Activated CD4-positive, CD25-positive, alpha-beta regulatory T cell (primary cell): Measurements from ENCODE around the gene STK16.
"Not testable (repeated sequence)": the region's sequence is repeated elsewhere in the genome, so short reads cannot be mapped to it uniquely, and the experiment has no call there.

Experiments used
- DNase-seq, 4 experiments: peaks; one replicate each; lab custom pipeline; 2025; lab: John Stamatoyannopoulos, UW

The STK16 gene

DNA sequence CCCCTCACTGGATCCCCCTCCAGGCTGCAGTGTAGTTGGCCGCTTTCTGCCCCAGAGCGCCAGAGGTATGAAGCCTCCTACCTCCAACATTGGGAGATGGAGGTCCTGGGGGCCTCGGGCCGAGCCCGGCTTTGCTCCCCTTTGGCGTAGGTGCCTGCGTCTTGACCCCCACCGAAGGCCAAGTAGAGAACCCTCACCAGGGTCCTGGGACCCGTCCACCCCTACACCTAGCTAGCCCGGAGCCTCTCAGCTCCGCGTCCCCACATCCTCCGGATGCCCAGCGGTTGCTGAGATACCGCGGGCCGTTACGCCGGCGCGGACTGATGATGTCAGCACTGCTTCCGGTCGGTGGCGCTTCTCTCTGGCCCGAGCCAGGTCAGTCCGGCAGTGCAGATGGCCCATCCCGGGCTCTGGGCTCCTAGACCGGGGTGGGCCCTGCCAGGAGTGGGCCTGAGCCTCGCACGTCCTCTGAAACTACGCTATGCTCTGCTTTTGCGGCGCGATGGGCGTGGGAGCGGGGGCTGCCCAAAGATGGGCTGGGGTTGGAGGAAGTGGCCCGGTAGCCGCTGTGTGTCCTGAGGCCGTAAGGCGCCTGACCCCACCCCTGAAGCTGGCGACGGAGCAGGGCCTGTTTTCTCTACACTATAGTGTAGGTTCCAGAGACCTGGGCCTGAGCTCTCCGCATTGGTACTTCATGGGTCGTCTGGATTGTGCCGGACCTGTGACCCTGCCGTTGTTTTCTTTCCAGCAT lies at the start of gene STK16, which contains the start of gene GLB1L:
Gene STK16, plus strand, starts transcription at position 332 of the 751 bp plus-strand sequence. CDS start 521 bp downstream, outside the sequence.
Gene GLB1L, minus strand, starts transcription at position 297 of the 751 bp plus-strand sequence. CDS start 1,871 bp downstream, outside the sequence.
- peak; percentile 80 to 87 (median 82) for DNase-seq

GRCh38 chr2:219197388-219197787 lies 47.9 kb upstream of the STK16 start:
- no peak for DNase-seq

DNA sequence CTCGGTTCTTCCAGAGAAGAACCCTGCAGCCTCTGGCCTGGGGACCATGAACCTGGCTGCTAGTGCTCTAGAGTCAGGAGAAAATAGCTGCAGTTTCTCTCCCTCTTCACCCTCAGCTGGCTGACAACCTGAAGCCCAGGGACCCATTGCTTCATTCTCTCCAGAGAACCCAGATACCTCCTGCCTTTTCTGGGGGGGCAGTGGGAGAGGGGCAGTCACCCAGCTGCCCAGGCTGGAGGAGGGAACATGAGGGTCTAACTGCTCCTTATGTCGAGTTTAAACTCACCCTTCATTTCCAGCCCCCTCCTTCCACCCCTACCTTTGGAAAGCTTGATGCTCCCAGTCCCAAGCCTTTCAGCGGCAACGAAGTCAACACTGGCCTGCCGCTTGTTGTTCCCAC lies 46.3 kb upstream of the STK16 start:
- no peak for DNase-seq

GRCh38 chr2:219199470-219200211 lies 45.6 kb upstream of the STK16 start:
- no peak for DNase-seq

- not testable (repeated sequence) for DNase-seq
These were observed 44.6 kb upstream of the STK16 start for GRCh38 chr2:219200502-219201326.

- not testable (repeated sequence) for DNase-seq
These were observed 43.9 kb upstream of the STK16 start for GRCh38 chr2:219201331-219201730.

DNA sequence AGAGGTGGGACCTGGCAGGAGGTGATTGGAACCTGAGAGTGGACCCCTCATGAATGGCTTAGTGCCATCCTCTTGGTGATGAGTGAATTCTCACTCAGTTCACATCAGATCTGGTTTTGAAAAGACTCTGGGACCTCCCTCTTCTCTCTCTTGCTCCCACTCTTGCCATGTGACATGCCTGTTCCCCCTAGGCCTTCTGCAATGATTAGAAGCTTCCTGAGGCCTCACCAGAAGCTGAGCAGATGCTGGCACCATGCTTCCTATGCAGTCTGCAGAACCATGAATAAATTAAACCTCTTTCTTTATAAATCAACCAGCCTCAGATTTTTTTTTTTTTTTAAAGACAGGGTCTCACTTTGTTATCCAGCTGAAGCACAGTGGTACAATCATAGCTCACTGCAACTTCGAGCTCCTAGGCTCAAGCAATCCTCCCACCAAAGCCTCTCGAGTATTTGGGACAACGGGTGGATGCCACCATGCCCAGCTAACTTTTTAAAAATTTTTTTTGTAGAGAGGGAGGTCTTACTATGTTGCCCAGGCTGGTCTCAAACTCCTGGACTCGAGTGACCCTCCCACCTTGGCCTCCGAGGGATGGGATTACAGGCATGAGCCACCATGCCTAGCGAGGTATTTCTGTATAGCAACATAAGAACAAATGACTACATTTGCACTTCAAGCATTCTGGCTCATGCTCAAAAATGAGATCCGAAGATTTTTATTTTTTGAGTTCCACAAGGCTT lies 40.7 kb upstream of the STK16 start:
- DNase-seq, result no peak

DNA sequence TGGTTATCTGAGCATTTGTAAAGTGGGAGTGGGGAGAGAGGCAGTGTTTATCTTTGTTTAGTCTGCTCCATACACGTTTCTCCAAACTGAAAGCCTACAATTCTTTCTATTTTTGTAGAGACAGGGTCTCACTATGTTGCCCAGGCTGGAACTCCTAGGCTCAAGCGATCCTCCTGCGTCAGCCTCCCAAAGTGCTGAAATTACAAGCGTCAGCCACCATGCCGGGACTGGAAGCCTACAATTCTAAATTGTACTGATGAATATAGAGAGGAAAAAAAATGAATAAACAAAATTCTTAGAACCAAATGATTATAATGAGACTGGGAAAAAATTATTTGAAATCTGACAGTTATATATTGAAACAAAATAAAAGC lies 40.1 kb upstream of the STK16 start:
- DNase-seq, result no peak

DNA sequence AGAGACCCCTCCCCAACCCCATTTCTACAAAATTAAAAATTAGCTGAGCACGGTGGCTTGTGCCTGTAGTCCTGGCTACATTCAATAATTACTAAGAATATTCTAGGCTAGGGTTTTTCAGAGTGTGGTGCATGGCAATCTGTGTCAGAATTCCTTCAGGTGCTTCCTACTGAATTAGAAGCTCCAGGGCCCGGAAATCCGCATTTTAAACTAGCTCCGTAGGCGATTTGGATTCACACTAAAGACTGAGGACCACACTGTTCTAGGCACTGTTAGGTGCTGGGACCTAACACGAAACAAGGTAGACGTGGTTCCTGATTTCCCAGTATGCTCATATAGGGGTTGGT lies 39.3 kb upstream of the STK16 start:
- DNase-seq, result no peak

- DNase-seq, result peak; percentile 89 to 96 (median 94)
These were observed 38.7 kb upstream of the STK16 start, which contains the start of gene ZFAND2B for GRCh38 chr2:219206328-219207133. ZFAND2B (plus strand) TSS chr2:219206782; CDS start chr2:219206988, 206 bp downstream.

DNA sequence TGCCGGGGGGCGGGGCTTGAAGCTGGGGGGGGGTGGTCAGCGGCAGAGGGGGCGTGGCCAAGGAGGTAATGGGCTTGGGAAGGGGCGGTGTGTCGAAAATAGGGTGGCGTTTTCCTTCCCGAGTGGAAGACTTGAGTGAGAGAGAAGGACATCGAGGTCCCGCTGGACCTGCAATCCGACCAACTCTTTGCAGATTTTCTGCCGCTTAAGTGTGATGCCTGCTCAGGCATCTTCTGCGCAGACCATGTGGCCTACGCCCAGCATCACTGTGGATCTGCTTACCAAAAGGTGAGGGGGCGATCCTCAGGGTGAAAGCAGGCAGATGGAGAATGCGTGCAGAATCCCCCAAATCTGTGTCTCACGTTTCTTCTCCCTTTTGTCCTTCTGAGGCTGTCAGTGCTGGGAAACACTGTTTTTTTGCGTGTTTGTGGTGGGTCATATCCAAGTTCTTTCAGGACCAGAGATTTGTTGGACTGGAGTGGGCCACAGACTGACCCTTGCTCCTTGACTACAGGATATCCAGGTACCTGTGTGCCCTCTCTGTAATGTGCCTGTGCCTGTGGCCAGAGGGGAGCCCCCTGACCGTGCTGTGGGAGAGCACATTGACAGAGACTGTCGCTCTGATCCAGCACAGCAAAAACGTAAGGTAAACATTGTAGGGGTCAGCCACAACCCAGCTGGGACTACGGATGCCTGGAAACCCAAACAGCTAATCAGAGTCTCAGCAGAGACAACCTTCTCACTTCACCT lies 38.0 kb upstream of the STK16 start:
- DNase-seq, result no peak

DNA sequence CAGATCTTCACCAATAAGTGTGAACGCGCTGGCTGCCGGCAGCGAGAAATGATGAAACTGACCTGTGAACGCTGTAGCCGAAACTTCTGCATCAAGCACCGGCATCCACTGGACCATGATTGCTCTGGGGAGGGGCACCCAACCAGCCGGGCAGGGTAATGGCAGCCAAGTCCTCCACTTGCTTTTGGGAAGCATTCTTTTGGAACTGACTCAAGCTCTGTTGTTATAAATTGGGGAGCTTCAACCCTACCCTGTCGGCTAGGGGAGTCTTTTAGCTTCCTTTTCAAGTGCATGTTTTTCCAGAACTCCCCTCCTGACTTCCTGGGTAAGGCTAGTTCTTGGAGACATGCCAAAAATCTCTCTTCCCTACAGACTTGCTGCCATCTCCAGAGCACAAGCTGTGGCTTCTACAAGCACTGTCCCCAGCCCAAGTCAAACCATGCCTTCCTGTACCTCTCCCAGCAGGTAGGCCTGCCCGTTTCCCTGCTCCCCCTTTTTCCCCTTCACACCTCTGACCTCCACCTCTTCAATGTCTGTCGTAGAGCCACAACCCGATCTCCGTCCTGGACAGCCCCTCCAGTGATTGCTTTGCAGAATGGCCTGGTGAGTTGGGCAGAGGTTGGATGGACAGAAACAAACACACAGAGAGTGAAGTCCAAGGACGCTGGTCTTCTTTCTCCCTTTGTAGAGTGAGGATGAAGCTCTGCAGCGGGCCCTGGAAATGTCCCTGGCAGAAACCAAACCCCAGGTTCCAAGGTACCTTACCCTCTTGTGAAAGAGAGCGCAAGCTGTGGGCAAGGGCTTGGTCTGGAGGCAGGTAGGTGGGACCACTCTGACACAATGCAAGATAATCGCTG lies 37.2 kb upstream of the STK16 start:
- no peak for DNase-seq

- DNase-seq, result no peak
These were observed 35.8 kb upstream of the STK16 start for GRCh38 chr2:219209236-219210195.

DNA sequence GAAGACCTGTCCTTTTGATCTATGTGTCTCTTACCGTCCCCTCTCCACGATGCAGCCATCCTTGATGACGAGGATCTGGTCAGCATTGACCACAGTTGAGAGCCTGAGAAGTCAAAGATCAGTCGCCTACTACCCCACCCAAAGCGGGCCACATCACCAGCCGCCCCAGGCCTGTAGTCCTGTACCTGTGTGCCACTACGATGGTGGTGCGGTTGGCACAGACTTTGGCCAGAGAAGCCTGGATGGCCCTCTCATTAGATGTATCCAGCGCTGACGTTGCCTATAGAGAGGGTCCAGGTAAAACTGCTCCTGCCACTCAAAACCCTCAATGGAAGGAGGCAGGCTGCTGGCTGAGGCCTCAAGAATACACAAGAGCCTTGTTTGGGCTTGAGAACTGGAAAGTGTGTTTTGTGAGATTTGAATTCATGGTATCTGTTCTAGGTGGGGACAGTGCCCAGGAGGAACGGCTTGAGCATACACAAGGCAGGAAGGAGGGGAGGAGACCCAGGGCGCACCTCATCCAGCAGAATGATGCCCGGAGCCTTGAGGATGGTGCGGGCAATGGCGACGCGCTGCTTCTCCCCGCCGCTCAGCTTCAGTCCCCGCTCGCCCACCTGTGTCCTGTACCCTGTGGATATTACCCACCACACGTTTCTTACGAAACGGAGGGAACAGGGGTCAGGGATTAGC lies 34.9 kb upstream of the STK16 start:
- DNase-seq, result no peak

- no peak for DNase-seq
These were observed 34.4 kb upstream of the STK16 start for GRCh38 chr2:219210886-219211362.

GRCh38 chr2:219213026-219213415 lies 32.3 kb upstream of the STK16 start:
- DNase-seq, result no peak

DNA sequence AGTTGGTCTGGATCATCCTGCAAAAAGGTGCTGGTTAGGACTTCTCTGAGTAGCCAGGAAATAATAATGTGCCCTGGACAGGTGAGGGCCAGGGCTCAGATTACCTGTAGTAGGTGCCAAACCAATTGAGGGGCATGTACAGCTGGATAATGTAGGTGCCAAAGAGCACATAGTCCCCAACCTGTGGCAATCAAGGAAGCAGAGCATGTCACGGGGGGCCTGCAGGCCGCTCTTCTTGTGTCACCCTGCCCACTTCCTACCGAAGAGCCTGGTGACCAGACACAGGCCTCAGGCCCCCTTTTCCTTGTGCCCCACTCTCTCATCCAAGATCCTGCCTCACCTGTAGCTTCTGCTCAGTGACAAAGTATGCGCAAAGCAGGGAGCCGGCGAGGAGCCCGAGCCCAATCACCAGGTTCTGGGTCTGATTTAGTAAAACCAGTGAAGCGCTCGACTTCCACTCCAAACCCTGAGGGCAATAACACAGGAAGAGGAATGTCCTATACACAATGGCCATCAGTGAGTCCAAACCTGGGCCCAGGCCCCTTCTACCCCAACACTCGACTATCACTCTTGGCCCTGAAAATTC lies 31.7 kb upstream of the STK16 start:
- no peak for DNase-seq
